A673 (cell line): ENCODE measurements around the gene BRSK1. TPM values are rescaled to one million over a fixed set of nuclear protein-coding genes. Genes with fewer than 3 reads are reported as not detected.

Experiments
- BruUV-seq: library from RNA; stranded (reverse); fragments of 400-500 nt; replicated peaks from 2 replicates; lab custom pipeline; 2021; lab: Mats Ljungman, UMichigan
- CTCF ChIA-PET: fragments of 300-600 bp; sonication (Branson Sonifier 250); formaldehyde crosslinking; loops from one replicate; lab custom pipeline; 2022; ENCODE audit warnings: antibody characterized with exemption; lab: Charles Lee
- POLR2A ChIA-PET: fragments of 300-600 bp; sonication (Branson Sonifier 250); formaldehyde crosslinking; loops from one replicate; lab custom pipeline; 2022; ENCODE audit warnings: antibody characterized with exemption; ENCODE audit not compliant: low non-redundant PET; lab: Charles Lee
- DNase-seq: peaks from one replicate; pipeline ENCODE4 v3.0.0-alpha.2; 2015; ENCODE audit warnings: low spot score
- H3K27ac ChIP-seq: fragments of 200-600 bp; sonication (generic); 2 replicates; pipeline ENCODE4 v1.5.1; 2016; ENCODE audit warnings: mixed run types, low read depth, mild to moderate bottlenecking, mixed read lengths, antibody characterized with exemption, low read length; ENCODE audit not compliant: poor library complexity, severe bottlenecking
- H3K27me3 ChIP-seq: fragments of 200-600 bp; sonication (generic); replicated peaks from 2 replicates; pipeline ENCODE4 v1.6.1; 2017; ENCODE audit warnings: mixed run types, low read depth, mild to moderate bottlenecking, mixed read lengths, antibody characterized with exemption, low read length; ENCODE audit not compliant: insufficient read depth, poor library complexity
- H3K36me3 ChIP-seq: fragments of 200-600 bp; sonication (generic); 2 replicates; pipeline ENCODE4 v1.6.1; 2016; ENCODE audit warnings: mixed run types, mild to moderate bottlenecking, mixed read lengths, antibody characterized with exemption, low read length; ENCODE audit not compliant: insufficient read depth, poor library complexity, severe bottlenecking
- H3K4me1 ChIP-seq: fragments of 200-600 bp; sonication (generic); 2 replicates; pipeline ENCODE4 v1.6.1; 2017; ENCODE audit warnings: mixed run types, mild to moderate bottlenecking, mixed read lengths, antibody characterized with exemption, low read length; ENCODE audit not compliant: insufficient read depth, poor library complexity, severe bottlenecking
- H3K4me3 ChIP-seq: fragments of 200-600 bp; sonication (generic); 2 replicates; pipeline ENCODE4 v1.5.1; 2016; ENCODE audit warnings: low read depth, mixed run types, mild to moderate bottlenecking, mixed read lengths, low read length; ENCODE audit not compliant: poor library complexity, severe bottlenecking
- H3K9me3 ChIP-seq: fragments of 200-600 bp; sonication (generic); 2 replicates; pipeline ENCODE4 v1.6.1; 2016; ENCODE audit warnings: mixed run types, low read depth, mild to moderate bottlenecking, mixed read lengths, antibody characterized with exemption, low read length; ENCODE audit not compliant: poor library complexity, severe bottlenecking
- EZH2 ChIP-seq: fragments of 200-600 bp; sonication (generic); IDR thresholded peaks from 2 replicates; pipeline ENCODE4 v1.6.1; 2017; ENCODE audit warnings: borderline replicate concordance, low read depth, mild to moderate bottlenecking, mixed read lengths, antibody characterized with exemption, low read length; ENCODE audit not compliant: poor library complexity, severe bottlenecking
- intact Hi-C: fragments of 100-400 bp; cut with micrococcal nuclease; formaldehyde crosslinking; loops from one replicate; pipeline ENCODE4 v1.10.0; 2022; ENCODE audit not compliant: unreplicated experiment
- total RNA-seq: library from RNA; stranded (reverse); gene quantifications from 2 replicates; pipeline ENCODE4 v1.2.3, GENCODE V29; 2021
- TF ChIP-seq, protein P1 (sequence below): fragments of 300-800, 200-600 bp; sonication (generic); conservative IDR thresholded peaks from 2 replicates; pipeline ENCODE4 v1.5.1; 2017; ENCODE audit warnings: low read depth, mild to moderate bottlenecking, antibody characterized with exemption, low read length, moderate library complexity, mixed read lengths

The BRSK1 gene
- total RNA-seq, 1 experiment from 2014 or later, result 30.5 TPM

DNA sequence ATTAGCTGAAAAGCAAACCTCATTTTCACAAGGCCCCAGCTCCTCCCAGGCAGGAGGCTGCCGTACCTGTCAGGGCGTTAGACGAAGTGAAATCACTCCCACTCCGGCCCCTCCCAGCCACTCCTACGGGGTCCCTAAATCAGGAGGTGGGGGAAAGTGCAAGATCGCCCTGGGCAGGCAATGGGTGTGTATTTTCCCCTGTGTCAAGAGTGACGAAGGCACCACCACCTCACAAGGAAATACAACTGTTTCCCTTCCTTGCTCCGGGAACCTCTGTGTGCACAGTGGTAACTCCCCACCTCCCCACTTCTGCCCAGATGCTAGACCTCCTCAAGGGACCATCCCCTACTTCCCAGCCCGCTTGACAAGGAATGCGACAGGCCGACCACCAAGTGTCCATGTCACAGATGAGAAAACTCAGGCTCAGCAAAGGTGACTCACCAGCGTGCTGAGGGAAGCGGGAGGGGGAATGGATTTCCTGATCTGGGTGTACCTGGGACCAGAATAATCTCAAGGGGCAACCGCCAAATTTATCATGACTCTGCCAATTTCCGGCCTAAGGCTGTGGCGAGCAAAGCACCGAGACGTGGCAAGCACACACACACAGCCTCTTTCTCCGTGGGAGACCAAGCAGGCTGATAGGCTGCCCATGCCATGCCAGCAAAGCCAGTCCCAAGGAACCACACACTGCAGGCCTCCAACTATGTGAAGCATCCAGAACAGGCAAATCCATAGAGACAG is 32.3 kb upstream of the BRSK1 start:
- BruUV-seq, result no TSS peak

DNA sequence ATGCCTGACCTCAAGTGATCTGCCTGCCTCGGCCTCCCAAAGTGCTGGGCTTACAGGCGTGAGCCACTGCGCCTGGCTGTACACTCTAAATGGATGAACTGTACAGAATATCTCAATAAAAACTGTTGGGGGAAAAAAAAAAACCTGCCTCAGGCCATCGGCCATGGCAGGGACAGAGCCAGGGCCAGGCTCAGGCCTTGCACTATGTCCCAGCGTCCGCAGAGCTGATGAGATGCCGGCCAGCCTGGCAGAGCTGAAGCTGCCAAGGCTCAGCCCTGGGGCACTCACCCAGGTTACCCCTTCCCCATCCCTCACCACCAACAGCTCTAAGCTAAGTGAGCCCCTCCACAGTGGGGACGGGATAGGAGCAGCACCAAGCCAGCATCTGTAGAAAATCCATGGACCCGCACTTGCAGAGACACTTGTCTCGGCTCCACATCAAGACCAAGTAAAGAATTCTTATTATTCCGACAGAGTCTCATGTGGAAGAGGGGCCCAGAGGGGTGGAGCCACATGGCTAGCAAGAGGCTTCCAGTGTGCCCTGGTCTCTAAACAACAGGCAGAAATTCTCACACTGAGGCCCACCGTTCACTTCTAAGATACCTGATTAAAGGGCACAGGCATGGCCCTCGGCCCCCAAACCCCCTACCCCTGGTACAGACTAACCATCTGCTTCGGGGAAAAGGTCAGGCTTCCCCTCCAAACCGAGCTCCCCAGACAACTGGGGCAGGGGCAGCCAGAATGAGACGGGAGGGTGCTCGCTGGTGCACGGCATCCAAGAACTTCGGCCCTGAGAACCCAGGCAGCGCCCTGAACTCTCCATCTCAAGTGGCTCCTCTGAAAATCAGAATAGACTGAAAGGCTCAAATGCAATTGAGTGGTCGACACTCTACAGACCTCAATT is 30.8 kb upstream of the BRSK1 start:
- no TSS peak for BruUV-seq

More for the DNA sequence above, 32.3 kb upstream of the BRSK1 start:
- TF ChIP-seq, protein P1, sequence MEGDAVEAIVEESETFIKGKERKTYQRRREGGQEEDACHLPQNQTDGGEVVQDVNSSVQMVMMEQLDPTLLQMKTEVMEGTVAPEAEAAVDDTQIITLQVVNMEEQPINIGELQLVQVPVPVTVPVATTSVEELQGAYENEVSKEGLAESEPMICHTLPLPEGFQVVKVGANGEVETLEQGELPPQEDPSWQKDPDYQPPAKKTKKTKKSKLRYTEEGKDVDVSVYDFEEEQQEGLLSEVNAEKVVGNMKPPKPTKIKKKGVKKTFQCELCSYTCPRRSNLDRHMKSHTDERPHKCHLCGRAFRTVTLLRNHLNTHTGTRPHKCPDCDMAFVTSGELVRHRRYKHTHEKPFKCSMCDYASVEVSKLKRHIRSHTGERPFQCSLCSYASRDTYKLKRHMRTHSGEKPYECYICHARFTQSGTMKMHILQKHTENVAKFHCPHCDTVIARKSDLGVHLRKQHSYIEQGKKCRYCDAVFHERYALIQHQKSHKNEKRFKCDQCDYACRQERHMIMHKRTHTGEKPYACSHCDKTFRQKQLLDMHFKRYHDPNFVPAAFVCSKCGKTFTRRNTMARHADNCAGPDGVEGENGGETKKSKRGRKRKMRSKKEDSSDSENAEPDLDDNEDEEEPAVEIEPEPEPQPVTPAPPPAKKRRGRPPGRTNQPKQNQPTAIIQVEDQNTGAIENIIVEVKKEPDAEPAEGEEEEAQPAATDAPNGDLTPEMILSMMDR, result no peak
- TF ChIP-seq EZH2, result no peak
- H3K27me3 ChIP-seq, result no peaks in the 10 kb centered on the region
- POLR2A ChIA-PET, result no interaction called here
- H3K4me1 ChIP-seq, result peaks cover 8% of the 10 kb centered on the region
- no peak for DNase-seq
- peaks cover 8% of the 10 kb centered on the region for H3K36me3 ChIP-seq
- H3K27ac ChIP-seq, result no peak overlapping the region
- intact Hi-C loops, result no loop called here
- no peaks in the 10 kb centered on the region for H3K9me3 ChIP-seq
- CTCF ChIA-PET, result no interaction called here
- no peak overlapping the region for H3K4me3 ChIP-seq

More for the DNA sequence above, 30.8 kb upstream of the BRSK1 start:
- no peaks in the 10 kb centered on the region for H3K27me3 ChIP-seq
- intact Hi-C loops, result no loop called here
- peaks cover 17% of the 10 kb centered on the region for H3K4me1 ChIP-seq
- peaks cover 7% of the 10 kb centered on the region for H3K36me3 ChIP-seq
- ChIA-PET POLR2A (no interaction called here), CTCF (no interaction called here)
- no peak overlapping the region for H3K4me3 ChIP-seq
- H3K27ac ChIP-seq, result peak overlapping the region; percentile 42
- TF ChIP-seq EZH2, result no peak
- TF ChIP-seq, protein P1, result no peak
- DNase-seq, result no peak
- no peaks in the 10 kb centered on the region for H3K9me3 ChIP-seq
